ENCODE measurements around the gene MSRB1.
"Not testable (repeated sequence)": the region's sequence is repeated elsewhere in the genome, so short reads cannot be mapped to it uniquely, and the experiment has no call there.

MSRB1 gene

GRCh38 chr16:1978476-1979120 lies 35.6 kb upstream of the MSRB1 start:
- DNase-seq = no peak

DNA sequence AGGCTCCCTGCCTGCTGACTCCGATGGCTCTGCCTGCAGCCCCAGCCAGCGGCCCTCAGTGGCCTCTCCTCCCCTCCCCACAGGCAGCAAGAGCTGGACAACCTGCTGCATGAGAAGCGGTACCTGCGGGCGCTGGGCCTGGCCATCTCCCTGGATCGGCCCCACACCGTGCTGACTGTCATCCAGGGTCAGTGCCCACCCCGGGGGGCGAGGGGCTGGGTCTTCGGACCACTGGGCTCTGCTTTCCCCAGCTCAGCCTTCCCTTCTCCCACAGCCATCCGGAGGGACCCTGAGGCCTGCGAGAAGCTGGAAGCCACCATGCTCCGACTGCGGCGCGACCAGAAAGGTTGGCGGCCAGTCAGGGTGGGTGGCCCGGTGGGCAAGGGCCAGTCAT lies 34.9 kb upstream of the MSRB1 start:
- no peak for DNase-seq

DNA sequence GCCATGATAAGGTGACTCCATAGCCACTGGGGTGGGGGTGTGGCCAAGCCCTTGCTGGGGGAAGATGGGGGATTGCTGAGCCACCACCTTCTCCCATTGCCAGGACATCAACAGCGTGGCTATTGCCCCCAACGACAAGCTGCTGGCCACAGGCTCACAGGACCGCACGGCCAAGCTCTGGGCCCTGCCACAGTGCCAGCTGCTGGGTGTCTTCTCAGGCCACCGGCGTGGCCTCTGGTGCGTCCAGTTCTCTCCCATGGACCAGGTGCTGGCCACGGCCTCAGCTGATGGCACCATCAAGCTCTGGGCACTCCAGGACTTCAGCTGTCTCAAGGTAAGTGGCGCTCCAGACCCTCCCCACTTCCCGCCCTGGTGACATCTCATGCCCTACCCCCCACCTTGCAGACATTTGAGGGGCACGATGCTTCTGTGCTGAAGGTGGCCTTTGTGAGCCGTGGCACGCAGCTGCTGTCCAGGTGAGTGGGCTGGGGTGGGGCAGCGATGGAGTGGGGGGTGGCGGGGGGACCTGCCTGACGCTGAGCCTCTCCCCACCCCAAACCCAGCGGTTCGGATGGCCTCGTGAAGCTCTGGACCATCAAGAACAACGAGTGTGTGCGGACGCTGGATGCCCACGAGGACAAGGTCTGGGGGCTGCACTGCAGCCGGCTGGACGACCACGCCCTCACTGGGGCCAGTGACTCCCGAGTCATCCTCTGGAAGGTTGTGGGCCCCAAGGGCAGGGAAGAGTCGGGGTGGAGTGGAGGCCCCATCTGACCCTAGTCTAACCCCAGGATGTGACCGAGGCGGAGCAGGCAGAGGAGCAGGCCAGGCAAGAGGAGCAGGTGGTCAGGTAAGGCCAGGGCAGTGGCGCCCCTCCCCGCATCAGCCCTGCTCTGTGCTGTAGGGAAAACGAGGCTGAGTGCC lies 34.2 kb upstream of the MSRB1 start:
- DNase-seq = no peak

- DNase-seq = no peak
Observed at GRCh38 chr16:1976216-1976520, 33.2 kb upstream of the MSRB1 start.

GRCh38 chr16:1975432-1976215 lies 32.6 kb upstream of the MSRB1 start:
- DNase-seq = no peak

DNA sequence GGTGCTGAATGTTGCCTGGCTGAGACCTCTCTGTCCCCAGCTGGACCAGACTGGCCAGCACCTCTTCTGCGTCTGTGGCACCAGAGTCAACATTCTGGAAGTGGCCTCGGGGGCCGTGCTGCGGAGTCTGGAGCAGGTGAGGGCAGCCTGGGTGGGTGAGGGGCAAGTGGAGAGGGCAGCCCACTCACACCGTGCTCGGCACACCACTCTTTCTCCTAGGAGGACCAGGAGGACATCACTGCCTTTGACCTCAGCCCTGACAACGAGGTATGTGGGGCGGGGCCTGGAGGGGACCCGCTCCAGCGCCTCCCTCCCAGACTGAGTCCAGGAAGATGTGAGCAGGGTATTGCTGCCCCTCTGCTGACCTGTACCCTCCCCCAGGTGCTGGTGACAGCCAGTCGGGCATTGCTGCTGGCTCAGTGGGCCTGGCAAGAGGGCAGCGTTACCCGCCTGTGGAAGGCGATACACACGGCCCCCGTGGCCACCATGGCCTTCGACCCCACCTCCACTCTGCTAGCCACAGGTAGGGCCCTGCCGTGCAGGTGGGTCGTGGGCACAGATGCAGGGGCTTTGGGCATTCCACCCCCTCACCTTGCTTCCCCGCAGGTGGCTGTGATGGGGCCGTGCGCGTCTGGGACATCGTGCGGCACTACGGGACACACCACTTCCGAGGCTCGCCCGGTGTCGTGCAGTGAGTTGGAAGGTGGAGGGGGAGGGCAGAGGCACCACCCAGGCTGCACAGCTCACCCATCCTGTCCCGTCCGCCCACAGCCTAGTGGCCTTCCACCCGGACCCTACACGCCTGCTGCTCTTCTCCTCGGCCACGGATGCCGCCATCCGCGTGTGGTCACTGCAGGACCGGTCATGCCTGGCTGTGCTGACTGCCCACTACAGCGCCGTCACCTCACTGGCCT lies 31.4 kb upstream of the MSRB1 start:
- no peak for DNase-seq

- no peak for DNase-seq
Observed at GRCh38 chr16:1973461-1974156, 30.6 kb upstream of the MSRB1 start.

DNA sequence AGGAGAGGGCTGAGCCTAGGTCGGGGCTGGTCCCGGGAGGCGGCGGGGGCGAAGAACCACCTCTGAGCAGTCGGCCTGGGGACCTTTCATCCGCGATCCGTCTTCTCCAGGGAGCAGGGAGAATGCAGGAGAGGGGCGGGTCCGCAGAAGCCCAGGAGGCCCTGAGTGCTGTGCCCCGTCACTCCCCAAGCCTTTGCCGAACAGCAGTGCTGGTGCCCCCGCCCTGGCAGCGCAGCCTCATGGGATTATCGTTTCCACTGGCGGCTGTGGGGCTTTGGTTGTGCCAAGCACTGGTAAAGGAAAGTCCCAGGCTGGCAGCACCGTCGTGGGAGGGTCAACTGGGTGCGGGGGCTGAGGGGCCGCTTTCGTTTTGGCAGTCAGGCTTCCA lies 29.5 kb upstream of the MSRB1 start:
- DNase-seq = no peak

DNA sequence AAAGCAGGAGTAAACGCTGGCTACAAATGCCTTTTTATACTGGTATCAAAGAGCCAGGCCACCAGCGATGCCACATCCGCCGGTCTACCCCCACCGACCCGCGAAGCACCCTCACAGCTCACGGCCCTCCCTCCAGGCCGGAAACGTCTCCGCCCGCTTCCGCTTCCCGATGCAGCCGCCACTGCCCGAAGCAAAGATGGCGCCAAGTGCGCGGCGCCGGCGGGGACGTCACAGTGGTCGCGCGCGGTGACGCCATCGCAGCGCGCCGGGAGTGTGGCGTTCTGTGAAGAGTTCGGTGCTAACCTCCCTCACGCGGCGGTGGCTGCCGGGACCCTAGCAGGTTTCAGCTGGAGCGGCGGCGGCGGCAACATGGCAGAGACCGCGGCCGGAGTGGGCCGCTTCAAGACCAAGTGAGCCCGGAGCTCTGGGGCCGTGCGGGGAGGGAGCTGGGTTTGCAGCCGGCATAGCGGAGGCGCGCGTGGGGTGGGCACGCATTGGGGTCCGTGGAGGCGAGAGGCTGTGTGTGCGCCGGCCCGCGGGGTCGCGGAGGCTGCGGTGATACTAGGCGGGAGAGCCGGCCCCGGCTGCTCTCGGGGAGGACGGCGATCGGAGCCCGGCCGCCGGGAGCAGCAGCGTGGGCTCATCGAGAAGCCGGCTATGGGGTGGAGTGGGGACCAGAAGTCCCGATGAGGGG lies 28.9 kb upstream of the MSRB1 start, which contains the start of gene TBL3:
TBL3 (plus strand) TSS at position 258 of the 694 bp plus-strand sequence; CDS start at position 370, 112 bp downstream.
- DNase-seq = peak; percentile 90

GRCh38 chr16:1968146-1968953 lies 25.4 kb upstream of the MSRB1 start:
- DNase-seq = no peak

GRCh38 chr16:1966460-1966859 lies 23.5 kb upstream of the MSRB1 start, which contains the start of gene RNF151:
Gene RNF151, plus strand, starts transcription at chr16:1966856. Its CDS starts 26 bp downstream, at chr16:1966882.
- no peak for DNase-seq

DNA sequence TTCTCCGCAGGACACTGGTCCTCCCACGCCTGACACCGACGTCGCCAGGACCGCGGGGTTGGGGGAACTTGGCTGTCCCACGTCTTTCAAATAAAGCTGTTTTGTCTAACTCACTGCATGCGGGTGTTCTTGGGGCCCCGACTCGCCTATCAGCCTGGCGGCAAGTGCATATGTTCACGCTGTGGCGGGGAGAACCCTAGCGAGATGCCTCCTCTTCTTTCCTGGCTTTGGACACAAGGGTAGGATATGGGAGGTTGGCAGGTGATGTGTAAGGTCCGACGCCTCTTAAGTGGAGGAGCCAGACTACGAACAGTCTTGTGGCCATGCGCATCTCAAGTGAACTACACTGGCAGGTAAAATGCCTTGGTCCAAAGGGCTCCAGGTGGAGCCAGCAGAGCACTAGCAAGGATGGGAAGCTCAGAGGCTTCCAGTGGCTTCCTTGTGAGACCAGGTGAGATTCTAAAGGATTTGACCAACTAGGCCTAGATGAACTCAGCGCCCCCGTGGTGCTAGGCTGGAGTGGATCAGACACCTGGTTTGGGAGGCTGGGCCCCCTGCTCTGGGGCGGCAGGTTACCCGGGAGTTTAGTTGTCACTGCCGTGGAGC lies 22.5 kb upstream of the MSRB1 start:
- no peak for DNase-seq

DNA sequence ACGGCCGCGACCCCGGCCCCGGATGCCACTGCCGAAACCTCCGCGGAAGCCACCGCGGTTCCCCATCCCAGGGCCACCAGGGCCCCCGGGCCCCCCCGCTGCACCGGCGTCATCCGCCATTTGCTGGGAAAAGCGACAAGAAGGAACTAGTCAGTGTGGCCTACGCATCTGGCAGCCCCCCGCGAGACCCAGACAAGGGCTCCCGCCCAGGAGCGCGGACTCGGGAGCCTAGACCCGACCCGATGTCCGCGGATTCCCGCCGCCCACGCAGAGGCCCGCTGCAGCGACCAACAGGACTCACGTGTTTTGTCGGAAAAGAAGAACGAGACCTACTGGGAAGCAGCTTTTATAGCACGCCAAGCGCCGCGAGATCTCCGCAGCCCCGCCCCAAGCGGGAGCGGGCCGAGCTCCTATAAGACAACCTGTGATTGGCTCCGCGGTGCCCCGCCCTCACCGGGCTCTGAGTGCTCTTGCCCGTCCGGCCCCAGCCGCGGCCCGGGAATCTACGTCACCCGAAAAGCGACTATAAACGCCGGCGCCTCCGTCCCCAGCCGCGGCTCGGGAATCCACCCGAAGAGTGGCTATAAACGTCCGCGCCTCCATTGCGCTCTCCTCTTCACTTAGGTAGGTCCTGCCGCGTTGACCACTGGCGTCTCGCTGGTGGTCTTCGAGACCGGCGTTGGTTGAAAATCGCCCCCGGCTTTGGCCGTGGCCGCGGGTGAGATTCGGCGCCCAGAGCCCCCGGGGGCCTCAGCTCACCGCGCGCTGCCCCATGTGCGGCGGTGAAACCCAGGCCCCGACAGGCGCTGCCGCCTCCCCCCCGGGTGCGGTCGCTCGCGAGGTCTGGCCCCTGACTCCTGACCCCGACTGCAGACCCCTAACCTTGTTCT lies 21.8 kb upstream of the MSRB1 start, which contains the start of gene RPS2:
RPS2 (minus strand) TSS at position 321 of the 890 bp plus-strand sequence; CDS start at position 120, 201 bp downstream.
- peak; percentile 97 for DNase-seq

DNA sequence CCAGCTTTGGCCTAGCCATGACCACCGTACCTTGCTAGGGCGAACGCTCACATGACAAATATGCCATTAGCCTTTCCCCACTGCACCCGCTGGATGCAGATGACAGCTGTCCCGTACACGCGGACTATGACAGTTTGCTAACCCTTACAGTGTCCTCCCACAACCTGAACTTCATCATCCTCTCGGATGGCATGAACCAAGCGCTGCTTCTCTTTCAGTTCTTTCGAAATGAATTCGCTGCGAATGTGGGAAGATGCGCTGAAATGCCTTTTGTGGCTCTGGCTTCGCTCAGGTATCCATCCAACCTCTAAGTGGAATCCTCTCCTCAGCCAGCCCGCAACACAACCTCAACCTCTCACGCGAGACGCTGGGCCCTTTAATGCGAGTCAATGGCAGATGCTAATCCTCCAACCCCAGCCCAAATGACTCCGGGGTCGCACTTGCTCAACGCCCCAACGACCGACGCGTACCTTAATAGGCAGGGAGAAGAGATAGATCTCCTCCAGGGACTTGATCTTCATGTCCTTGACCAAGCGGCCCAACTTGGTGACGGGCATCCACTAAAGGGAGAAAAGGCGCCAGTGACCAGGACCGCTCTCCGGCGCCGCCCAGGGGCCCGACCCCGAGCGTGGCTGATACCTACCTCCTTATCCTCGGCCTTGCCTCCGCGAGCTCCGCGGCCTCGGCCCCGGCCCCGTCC lies 21.0 kb upstream of the MSRB1 start:
- DNase-seq = no peak

GRCh38 chr16:1962161-1963153 lies 19.5 kb upstream of the MSRB1 start:
- DNase-seq = not testable (repeated sequence)

DNA sequence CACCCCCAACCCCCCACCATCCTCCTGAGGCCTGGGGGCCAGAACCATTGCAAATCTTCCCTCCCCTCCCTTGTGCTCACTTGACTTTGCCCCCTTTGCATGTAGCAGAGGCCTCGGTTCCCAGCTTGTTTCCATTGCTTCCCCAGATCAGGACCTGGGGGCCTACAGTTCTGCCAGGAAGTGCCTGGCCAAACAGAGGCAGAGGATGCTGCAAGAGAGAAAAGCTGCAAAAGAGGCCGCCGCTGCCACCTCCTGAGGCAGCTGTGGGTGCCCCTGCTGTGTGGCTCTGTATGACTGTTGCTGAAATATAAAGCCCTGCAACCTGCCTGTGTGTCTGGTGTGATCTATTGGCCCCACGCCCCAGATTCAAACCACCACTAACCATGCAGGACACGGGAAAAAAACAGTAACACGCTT lies 18.7 kb upstream of the MSRB1 start:
- no peak for DNase-seq
